ENCODE results near the gene CBL.
A peak's percentile ranks its signal among the peaks of the same experiment; 100 is the strongest.
"Not testable (repeated sequence)": the region's sequence is repeated elsewhere in the genome, so short reads cannot be mapped to it uniquely, and the experiment has no call there.

The CBL gene

GRCh38 chr11:119185981-119186634 is 20.0 kb upstream of the CBL start:
- no peak for DNase-seq (ENCODE audit: low spot score)

- DNase-seq (ENCODE audit: low spot score): no peak
These were observed 18.8 kb upstream of the CBL start for GRCh38 chr11:119187123-119187892.

GRCh38 chr11:119188067-119188466 is 18.1 kb upstream of the CBL start:
- DNase-seq (ENCODE audit: low spot score): no peak

- no peak for DNase-seq (ENCODE audit: low spot score)
These were observed 17.3 kb upstream of the CBL start for GRCh38 chr11:119188887-119189286.

- no peak for DNase-seq (ENCODE audit: low spot score)
These were observed 16.7 kb upstream of the CBL start for GRCh38 chr11:119189393-119189792.

GRCh38 chr11:119190531-119190930 is 15.6 kb upstream of the CBL start:
- DNase-seq (ENCODE audit: low spot score): no peak

- DNase-seq (ENCODE audit: low spot score): not testable (repeated sequence)
These were observed 14.9 kb upstream of the CBL start for GRCh38 chr11:119191265-119191664.

- DNase-seq (ENCODE audit: low spot score): no peak
These were observed 14.0 kb upstream of the CBL start for GRCh38 chr11:119192111-119192510.

GRCh38 chr11:119193001-119193400 is 13.1 kb upstream of the CBL start:
- no peak for DNase-seq (ENCODE audit: low spot score)

GRCh38 chr11:119193626-119194025 is 12.5 kb upstream of the CBL start:
- DNase-seq (ENCODE audit: low spot score): no peak

- DNase-seq (ENCODE audit: low spot score): no peak
These were observed 11.2 kb upstream of the CBL start for GRCh38 chr11:119194811-119195440.

- DNase-seq (ENCODE audit: low spot score): peak; percentile 29
These were observed 10.5 kb upstream of the CBL start for GRCh38 chr11:119195680-119196079.

- peak; percentile 93 for DNase-seq (ENCODE audit: low spot score)
These were observed 9.2 kb upstream of the CBL start for GRCh38 chr11:119196833-119197483.

- DNase-seq (ENCODE audit: low spot score): no peak
These were observed 7.2 kb upstream of the CBL start for GRCh38 chr11:119198925-119199324.

- not testable (repeated sequence) for DNase-seq (ENCODE audit: low spot score)
These were observed 4.9 kb upstream of the CBL start for GRCh38 chr11:119201236-119201635.

- DNase-seq (ENCODE audit: low spot score): no peak
These were observed 3.6 kb upstream of the CBL start for GRCh38 chr11:119202554-119202953.

GRCh38 chr11:119204066-119204465 is 2.1 kb upstream of the CBL start:
- no peak for DNase-seq (ENCODE audit: low spot score)

- DNase-seq (ENCODE audit: low spot score): no peak
These were observed 1.1 kb upstream of the CBL start for GRCh38 chr11:119205080-119205479.

- DNase-seq (ENCODE audit: low spot score): peak; percentile 35
These were observed 624 bp downstream of the CBL start for GRCh38 chr11:119206511-119207414.

GRCh38 chr11:119207415-119207960 is 1.3 kb downstream of the CBL start:
- DNase-seq (ENCODE audit: low spot score): no peak

GRCh38 chr11:119209186-119209585 is 3.0 kb downstream of the CBL start:
- DNase-seq (ENCODE audit: low spot score): no peak
